Naive B cell (primary cell): ENCODE measurements around the gene ADAMTS7. TPM values are rescaled to one million over a fixed set of nuclear protein-coding genes. Genes with fewer than 3 reads are reported as not detected.
"Not testable (repeated sequence)": the region's sequence is repeated elsewhere in the genome, so short reads cannot be mapped to it uniquely, and the experiment has no call there.

Experiments used
- ATAC-seq, 2 donors: fragments of 150-1000 bp; cut with Tn5 transposase; 2 replicates each; pipeline ENCODE4 v1.10.0; 2021; ENCODE audit warnings: low read depth in 2 of 2, mild to moderate bottlenecking in 2 of 2, moderate library complexity in 2 of 2
- DNase-seq: peaks from one replicate; pipeline ENCODE4 v3.0.0; 2022
- H3K27ac Mint-ChIP-seq, 6 donors: one replicate each; pipeline ENCODE4 v1.8.0; 2020 to 2022; ENCODE audit warnings: mild to moderate bottlenecking in 6 of 6, mixed read lengths in 6 of 6, moderate library complexity in 5 of 6, inconsistent platforms in 2 of 6
- H3K27me3 Mint-ChIP-seq, 3 donors: one replicate each; pipeline ENCODE4 v1.8.0; 2021 to 2022; ENCODE audit warnings: mixed read lengths in 3 of 3, mild to moderate bottlenecking in 1 of 3
- H3K36me3 Mint-ChIP-seq, 2 donors: one replicate each; pipeline ENCODE4 v1.8.0; 2020 to 2022; ENCODE audit warnings: mixed read lengths in 2 of 2, inconsistent platforms in 1 of 2, mild to moderate bottlenecking in 1 of 2
- H3K4me1 Mint-ChIP-seq, 3 donors: one replicate each; pipeline ENCODE4 v1.8.0; 2020 to 2022; ENCODE audit warnings: mixed read lengths in 3 of 3, inconsistent platforms in 1 of 3, mild to moderate bottlenecking in 1 of 3, moderate library complexity in 1 of 3
- H3K4me3 Mint-ChIP-seq, 8 donors: one replicate each; pipeline ENCODE4 v1.8.0; 2020 to 2022; ENCODE audit warnings: mild to moderate bottlenecking in 8 of 8, mixed read lengths in 8 of 8, moderate library complexity in 8 of 8, inconsistent platforms in 2 of 8
- H3K9me3 Mint-ChIP-seq, 7 donors: one replicate each; pipeline ENCODE4 v1.8.0; 2020 to 2022; ENCODE audit warnings: mixed read lengths in 7 of 7, mild to moderate bottlenecking in 5 of 7, inconsistent platforms in 2 of 7, moderate library complexity in 1 of 7
- polyA plus RNA-seq, 6 donors: library from polyadenylated mRNA; unstranded; fragments of 300-500 nt; fragmentation: Illumina TruSeq; gene quantifications; one replicate each; pipeline ENCODE4 v1.2.3, GENCODE V29; 2021; ENCODE audit warnings: low read depth in 6 of 6

Gene ADAMTS7
- polyA plus RNA-seq, 6 donors from 2014 or later = not detected

- peaks cover 23 to 49% (median 32%) of the 10 kb centered on the region in 3 donors for H3K4me1 Mint-ChIP-seq
- no peaks in the 10 kb centered on the region for H3K9me3 Mint-ChIP-seq
- H3K36me3 Mint-ChIP-seq = no peaks in the 10 kb centered on the region
- no peak overlapping the region for H3K4me3 Mint-ChIP-seq
- DNase-seq = no peak
- no peaks in the 10 kb centered on the region for H3K27me3 Mint-ChIP-seq
- no peak for ATAC-seq
- H3K27ac Mint-ChIP-seq = peak overlapping the region in 1 of 6 donors; percentile 78
Observed at GRCh38 chr15:78763796-78764241, 47.4 kb downstream of the ADAMTS7 start.

DNA sequence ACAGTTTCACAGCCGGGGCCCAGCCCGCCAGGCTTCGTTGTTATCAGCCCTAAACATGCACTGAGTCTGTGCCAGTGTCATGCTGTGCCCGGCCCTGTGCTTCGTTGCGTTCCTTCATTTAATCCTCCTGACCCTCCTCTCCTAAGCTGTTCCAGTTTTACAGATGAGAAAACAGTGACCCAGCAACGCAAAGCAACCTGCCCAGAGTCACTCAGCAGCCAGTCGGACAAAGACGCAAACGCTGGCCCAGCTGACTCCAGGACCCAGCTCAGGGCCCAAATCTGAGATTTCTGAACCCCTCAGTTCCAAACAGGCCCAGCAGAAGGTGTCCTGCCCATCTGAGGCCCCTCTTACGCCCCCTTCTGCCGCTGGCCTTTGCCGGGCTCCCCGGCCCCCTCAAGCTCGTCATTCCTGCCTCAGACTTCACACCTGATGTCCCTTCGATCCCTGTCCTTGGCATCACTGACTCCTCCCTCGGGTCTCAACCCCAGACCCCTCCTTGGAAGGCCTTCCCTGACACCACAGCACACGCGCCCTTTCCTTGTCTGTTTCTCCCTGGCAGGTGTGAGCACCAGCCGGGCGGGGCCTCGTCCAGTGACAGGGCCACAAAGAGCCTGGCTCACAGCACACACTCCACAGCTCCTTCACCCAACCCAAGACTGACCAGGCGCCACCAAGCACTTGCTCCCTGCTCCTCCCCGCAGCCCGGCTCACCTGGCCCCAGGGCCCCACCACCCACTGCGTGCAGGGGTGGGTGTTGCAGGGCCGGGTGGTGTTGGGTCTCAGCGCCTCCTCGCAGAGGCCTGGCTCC is 48.1 kb downstream of the ADAMTS7 start:
- Mint-ChIP-seq H3K27me3 (no peaks in the 10 kb centered on the region), H3K4me1 (peaks cover 24 to 55% (median 37%) of the 10 kb centered on the region in 3 donors), H3K9me3 (no peaks in the 10 kb centered on the region), H3K4me3 (peak overlapping the region in 2 of 8 donors; percentile 31 to 42), H3K27ac (peak overlapping the region in 2 of 6 donors; percentile 28 to 78), H3K36me3 (no peaks in the 10 kb centered on the region)
- ATAC-seq (no peak), DNase-seq (no peak)

DNA sequence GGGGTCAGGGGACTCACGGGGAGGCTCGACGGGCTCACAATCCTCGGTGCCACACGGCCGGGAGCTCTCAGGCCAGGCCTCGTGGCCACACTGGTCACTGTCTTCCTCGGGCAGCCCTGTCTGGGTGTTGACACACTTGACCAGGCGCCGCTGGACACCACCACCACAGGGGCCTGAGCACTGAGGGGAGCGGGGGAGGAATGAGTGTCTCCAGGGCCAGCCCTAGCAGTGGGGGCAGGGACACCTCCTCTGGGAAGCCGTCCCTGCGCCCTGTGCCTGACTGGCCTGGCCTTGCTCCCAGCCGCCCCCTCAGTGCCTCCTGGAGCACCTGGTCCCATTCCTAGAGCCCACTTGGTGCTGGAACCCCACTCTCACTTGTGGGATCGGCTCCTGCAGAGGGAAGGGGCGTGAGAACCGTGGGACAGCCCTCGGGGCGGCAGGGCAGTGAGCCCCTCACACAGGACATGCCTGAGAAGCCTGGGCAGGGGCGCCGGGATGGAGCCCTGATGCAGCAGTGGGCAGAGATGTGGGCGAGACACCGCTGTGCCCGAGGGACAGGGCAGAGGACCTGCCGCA is 48.8 kb downstream of the ADAMTS7 start:
- H3K36me3 Mint-ChIP-seq, H3K9me3 Mint-ChIP-seq, ATAC-seq, DNase-seq, H3K27me3 Mint-ChIP-seq: not testable (repeated sequence)
- Mint-ChIP-seq H3K4me1 (peaks cover 26 to 62% (median 44%) of the 10 kb centered on the region in 3 donors), H3K27ac (peak overlapping the region in 2 of 6 donors; percentile 93 to 99), H3K4me3 (peak overlapping the region in 1 of 8 donors; percentile 76)

DNA sequence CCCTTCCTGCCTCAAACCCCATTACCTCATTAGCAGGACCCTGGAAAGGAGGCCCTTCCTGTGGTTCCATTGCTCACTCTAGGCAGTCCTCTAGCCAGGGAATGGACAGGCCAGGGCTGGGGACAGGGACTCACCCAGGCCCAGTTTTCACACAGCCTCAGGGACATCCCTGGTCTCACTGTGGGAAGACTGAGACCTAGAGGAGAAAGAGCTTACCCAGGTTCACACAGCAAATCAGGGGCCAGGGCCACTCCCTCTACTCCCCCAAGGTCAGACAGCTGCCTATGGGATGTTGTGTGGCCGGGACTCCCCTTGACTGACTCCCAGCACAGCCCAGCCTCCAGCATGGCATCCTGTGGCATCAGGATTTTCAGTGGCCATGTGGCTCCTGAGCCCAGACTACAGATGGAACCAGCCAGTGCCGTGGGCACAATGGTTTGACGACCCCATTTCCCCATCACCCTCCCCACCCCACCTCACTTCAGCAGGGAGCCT is 49.3 kb downstream of the ADAMTS7 start:
- peak overlapping the region; percentile 82 to 99 (median 96) for H3K27ac Mint-ChIP-seq
- no peaks in the 10 kb centered on the region for H3K9me3 Mint-ChIP-seq
- ATAC-seq (no peak), DNase-seq (no peak)
- H3K36me3 Mint-ChIP-seq = no peaks in the 10 kb centered on the region
- peak overlapping the region; percentile 56 to 87 (median 72) for H3K4me3 Mint-ChIP-seq
- no peaks in the 10 kb centered on the region for H3K27me3 Mint-ChIP-seq
- peaks cover 31 to 67% (median 49%) of the 10 kb centered on the region in 3 donors for H3K4me1 Mint-ChIP-seq

GRCh38 chr15:78761475-78761874 is 49.8 kb downstream of the ADAMTS7 start:
- Mint-ChIP-seq H3K4me1 (peaks cover 35 to 69% (median 52%) of the 10 kb centered on the region in 3 donors), H3K4me3 (peak overlapping the region; percentile 56 to 87 (median 72)), H3K27ac (peak overlapping the region; percentile 82 to 99 (median 96))
- DNase-seq (peak; percentile 78), ATAC-seq (peak; percentile 40 to 57)
- not testable (repeated sequence) for H3K27me3 Mint-ChIP-seq, H3K9me3 Mint-ChIP-seq, H3K36me3 Mint-ChIP-seq

- H3K4me1 Mint-ChIP-seq = peaks cover 39 to 72% (median 56%) of the 10 kb centered on the region in 3 donors
- H3K36me3 Mint-ChIP-seq = no peaks in the 10 kb centered on the region
- H3K27ac Mint-ChIP-seq = peak overlapping the region; percentile 82 to 99 (median 96)
- peak overlapping the region; percentile 56 to 87 (median 72) for H3K4me3 Mint-ChIP-seq
- DNase-seq = no peak
- H3K9me3 Mint-ChIP-seq = no peaks in the 10 kb centered on the region
- ATAC-seq = no peak
- H3K27me3 Mint-ChIP-seq = no peaks in the 10 kb centered on the region
Observed at GRCh38 chr15:78761020-78761419, 50.2 kb downstream of the ADAMTS7 start.

DNA sequence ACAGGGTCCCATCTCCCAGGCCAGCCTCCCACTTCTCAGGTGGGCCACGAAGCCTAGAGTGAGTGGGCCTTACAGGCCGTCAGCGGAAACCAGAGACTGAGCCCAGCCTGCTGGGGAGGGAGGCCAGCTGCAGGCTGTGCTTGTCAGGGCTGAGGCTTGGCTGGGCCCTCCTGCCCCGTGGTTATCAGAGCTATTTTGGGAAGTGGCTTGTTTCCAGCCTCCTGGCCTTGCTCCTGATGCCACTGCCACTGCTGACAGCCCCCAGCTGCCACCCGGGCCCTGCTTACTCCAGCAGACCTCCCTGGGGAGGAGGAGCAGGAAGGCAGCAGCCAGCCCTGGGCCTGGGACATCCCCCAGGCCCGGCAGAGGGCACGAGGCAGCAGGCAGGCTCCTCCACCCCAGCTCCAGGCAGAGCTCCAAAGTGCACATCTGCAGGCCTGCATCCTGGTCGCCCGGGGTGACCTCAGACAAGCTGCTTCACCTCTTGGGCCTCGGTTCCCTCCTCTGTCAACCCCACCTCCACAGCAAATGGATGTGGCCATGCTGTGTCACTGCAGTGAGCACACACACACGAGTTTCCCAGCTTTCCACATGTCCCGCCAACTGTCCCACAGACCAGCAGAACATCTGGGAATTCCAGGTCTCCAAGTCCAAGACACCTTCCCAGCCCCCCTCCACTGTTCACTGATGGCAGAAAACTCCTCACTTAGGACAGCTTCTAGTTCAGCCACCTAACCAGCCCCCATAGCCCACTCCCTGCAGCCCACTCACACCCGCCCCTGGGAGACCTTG is 51.0 kb downstream of the ADAMTS7 start:
- not testable (repeated sequence) for H3K9me3 Mint-ChIP-seq, ATAC-seq, H3K27me3 Mint-ChIP-seq, H3K36me3 Mint-ChIP-seq
- peak overlapping the region in 7 of 8 donors; percentile 32 to 87 (median 62) for H3K4me3 Mint-ChIP-seq
- peaks cover 42 to 75% (median 60%) of the 10 kb centered on the region in 3 donors for H3K4me1 Mint-ChIP-seq
- peak overlapping the region; percentile 33 to 99 (median 79) for H3K27ac Mint-ChIP-seq
- peak; percentile 24 for DNase-seq

DNA sequence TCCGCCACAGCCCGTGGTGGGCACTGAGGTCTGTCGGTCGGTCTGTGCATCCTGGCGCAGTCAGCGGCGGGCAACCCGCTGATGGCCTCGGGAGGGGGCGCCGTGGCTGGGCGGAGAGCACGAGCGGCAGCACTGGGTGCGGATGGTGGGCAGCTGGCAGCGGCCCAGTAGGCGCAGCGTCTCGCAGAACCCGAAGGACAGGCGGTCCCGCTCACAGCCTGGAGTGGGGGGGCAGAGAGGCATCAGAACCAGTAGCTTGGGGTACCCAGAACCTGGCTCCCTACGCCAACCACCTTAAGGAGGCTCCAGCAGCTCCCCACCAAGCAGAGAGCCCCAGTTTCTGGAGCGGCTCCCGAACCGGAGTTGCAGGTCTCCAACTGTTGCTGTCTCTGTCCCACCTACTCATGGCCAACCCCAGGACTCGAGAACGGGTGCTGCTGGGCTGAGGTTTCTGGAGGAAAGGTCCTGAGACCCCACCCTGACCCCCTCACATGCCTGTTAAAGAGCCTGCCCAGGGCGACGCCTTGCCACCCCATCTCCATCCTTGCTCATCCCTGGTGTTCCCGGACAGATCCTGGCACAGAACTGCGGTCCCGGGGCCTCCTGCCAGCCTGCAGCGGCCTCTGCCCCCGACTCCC is 51.8 kb downstream of the ADAMTS7 start:
- not testable (repeated sequence) for H3K36me3 Mint-ChIP-seq, DNase-seq, H3K9me3 Mint-ChIP-seq, ATAC-seq, H3K27me3 Mint-ChIP-seq
- peaks cover 42 to 75% (median 60%) of the 10 kb centered on the region in 3 donors for H3K4me1 Mint-ChIP-seq
- H3K4me3 Mint-ChIP-seq = peak overlapping the region in 5 of 8 donors; percentile 20 to 73 (median 47)
- peak overlapping the region in 3 of 6 donors; percentile 74 to 99 (median 92) for H3K27ac Mint-ChIP-seq

- H3K9me3 Mint-ChIP-seq, DNase-seq, ATAC-seq, H3K36me3 Mint-ChIP-seq, H3K27me3 Mint-ChIP-seq: not testable (repeated sequence)
- H3K4me3 Mint-ChIP-seq = peak overlapping the region; percentile 43 to 73 (median 58)
- H3K4me1 Mint-ChIP-seq = peaks cover 37 to 68% (median 55%) of the 10 kb centered on the region in 3 donors
- peak overlapping the region; percentile 74 to 99 (median 86) for H3K27ac Mint-ChIP-seq
Observed at GRCh38 chr15:78758486-78759200, 52.6 kb downstream of the ADAMTS7 start.

DNA sequence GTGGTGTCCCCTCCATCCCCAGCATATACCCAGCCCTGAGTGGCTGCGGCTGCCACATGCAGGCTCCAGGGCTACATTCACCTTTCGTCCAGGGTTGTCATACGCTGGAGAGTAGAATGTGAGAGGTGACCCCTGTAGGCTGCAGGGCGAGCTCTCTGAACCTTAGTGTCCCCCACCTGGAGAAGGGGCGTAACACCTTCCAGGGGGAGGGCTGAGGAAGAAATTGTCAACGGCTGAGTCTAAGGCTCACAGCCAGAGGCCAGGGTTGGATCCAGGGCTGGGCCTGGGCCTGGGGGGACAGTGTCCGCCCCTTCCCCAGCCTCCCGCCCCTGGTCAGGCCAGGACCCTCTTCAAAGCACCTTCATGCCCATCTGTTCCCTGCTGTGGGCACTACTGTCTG is 53.2 kb downstream of the ADAMTS7 start:
- H3K4me3 Mint-ChIP-seq = peak overlapping the region in 5 of 8 donors; percentile 40 to 90 (median 71)
- DNase-seq, H3K9me3 Mint-ChIP-seq, H3K27me3 Mint-ChIP-seq, H3K36me3 Mint-ChIP-seq, ATAC-seq: not testable (repeated sequence)
- peaks cover 33 to 62% (median 55%) of the 10 kb centered on the region in 3 donors for H3K4me1 Mint-ChIP-seq
- peak overlapping the region; percentile 79 to 100 (median 99) for H3K27ac Mint-ChIP-seq

- Mint-ChIP-seq H3K4me3 (peak overlapping the region; percentile 48 to 92 (median 74)), H3K36me3 (no peaks in the 10 kb centered on the region), H3K4me1 (peaks cover 33 to 60% (median 55%) of the 10 kb centered on the region in 3 donors), H3K9me3 (no peaks in the 10 kb centered on the region), H3K27ac (peak overlapping the region; percentile 99 to 100 (median 100)), H3K27me3 (no peaks in the 10 kb centered on the region)
- no peak for ATAC-seq
- no peak for DNase-seq
Observed at GRCh38 chr15:78757636-78757905, 53.7 kb downstream of the ADAMTS7 start.
